A673 (cell line): Measurements from ENCODE around the gene YTHDF2.

Source experiments
- EZH2 ChIP-seq: fragments of 200-600 bp; sonication (generic); IDR thresholded peaks from 2 replicates; pipeline ENCODE4 v1.6.1; 2017; ENCODE audit warnings: borderline replicate concordance, low read depth, mild to moderate bottlenecking, mixed read lengths, antibody characterized with exemption, low read length; ENCODE audit not compliant: poor library complexity, severe bottlenecking
- TF ChIP-seq, protein P1 (sequence below): fragments of 300-800, 200-600 bp; sonication (generic); conservative IDR thresholded peaks from 2 replicates; pipeline ENCODE4 v1.5.1; 2017; ENCODE audit warnings: low read depth, mild to moderate bottlenecking, antibody characterized with exemption, low read length, moderate library complexity, mixed read lengths

DNA sequence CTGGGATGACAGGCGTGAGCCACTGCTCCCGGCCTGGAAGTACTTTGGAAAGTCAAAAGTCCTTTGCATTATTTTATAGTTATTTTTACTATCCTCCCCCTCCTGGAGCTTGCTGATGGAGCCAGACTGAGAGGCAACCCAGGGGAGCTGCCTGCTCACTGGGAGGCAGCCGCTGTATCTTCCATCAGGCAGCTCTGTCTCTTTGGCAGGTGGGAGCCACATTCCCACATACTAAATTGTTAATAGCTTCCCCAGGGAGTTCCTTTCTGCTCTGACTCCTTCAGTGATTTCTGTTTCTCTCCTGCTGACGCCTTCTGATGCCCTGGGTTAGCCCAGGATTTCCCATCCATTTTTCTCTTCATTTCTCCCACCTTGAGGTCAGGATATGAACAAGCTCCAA is 70.3 kb downstream of the YTHDF2 start:
- TF ChIP-seq, protein P1, sequence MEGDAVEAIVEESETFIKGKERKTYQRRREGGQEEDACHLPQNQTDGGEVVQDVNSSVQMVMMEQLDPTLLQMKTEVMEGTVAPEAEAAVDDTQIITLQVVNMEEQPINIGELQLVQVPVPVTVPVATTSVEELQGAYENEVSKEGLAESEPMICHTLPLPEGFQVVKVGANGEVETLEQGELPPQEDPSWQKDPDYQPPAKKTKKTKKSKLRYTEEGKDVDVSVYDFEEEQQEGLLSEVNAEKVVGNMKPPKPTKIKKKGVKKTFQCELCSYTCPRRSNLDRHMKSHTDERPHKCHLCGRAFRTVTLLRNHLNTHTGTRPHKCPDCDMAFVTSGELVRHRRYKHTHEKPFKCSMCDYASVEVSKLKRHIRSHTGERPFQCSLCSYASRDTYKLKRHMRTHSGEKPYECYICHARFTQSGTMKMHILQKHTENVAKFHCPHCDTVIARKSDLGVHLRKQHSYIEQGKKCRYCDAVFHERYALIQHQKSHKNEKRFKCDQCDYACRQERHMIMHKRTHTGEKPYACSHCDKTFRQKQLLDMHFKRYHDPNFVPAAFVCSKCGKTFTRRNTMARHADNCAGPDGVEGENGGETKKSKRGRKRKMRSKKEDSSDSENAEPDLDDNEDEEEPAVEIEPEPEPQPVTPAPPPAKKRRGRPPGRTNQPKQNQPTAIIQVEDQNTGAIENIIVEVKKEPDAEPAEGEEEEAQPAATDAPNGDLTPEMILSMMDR: no peak
- TF ChIP-seq EZH2: no peak
